K562 (cell line): ENCODE results near the gene ABLIM1. TPM values are rescaled to one million over a fixed set of nuclear protein-coding genes. Genes with fewer than 3 reads are reported as not detected.

ENCODE experiments used
- ATAC-seq: fragments of 200-7000 bp; cut with Tn5 transposase; 3 replicates; pipeline ENCODE4 v1.9.1; 2020; ENCODE audit warnings: moderate library complexity
- BruUV-seq: library from RNA; stranded (reverse); fragments of 400-500 nt; replicated peaks from 2 replicates; lab custom pipeline; 2021; lab: Mats Ljungman, UMichigan
- CTCF ChIA-PET: fragments of 300-600 bp; formaldehyde crosslinking; extraction: SDS; loops from one replicate; lab custom pipeline; 2021; ENCODE audit warnings: low intra/inter-chr PET ratio; lab: Yijun Ruan, JAX
- POLR2A ChIA-PET: fragments of 300-600, 350-650 bp; sonication (Branson Sonifier 250); formaldehyde crosslinking; extraction: SDS; loops from one replicate; lab custom pipeline; 2021; ENCODE audit warnings: antibody characterized with exemption, inconsistent platforms; lab: Yijun Ruan, JAX
- DNase-seq, 4 experiments: peaks; one replicate each; pipeline versions ENCODE4 v3.0.0 to v3.0.0-alpha.2; 2011 to 2018; ENCODE audit warnings: low spot score in 3 of 4, mixed read lengths in 3 of 4; ENCODE audit errors: extremely low read depth in 1 of 4
- FAIRE-seq: peaks from 2 replicates; lab custom pipeline; 2011; peaks lifted over from hg19 to GRCh38; lab: Jason Lieb, UNC
- H2AFZ ChIP-seq: 2 replicates; pipeline ENCODE4 v1.6.0; 2011; ENCODE audit warnings: low read depth, low read length, control low read depth, inconsistent platforms
- H3K27ac ChIP-seq: fragments of 200-600 bp; 3 replicates; pipeline ENCODE4 v1.8.0; 2011; ENCODE audit warnings: low read depth, mild to moderate bottlenecking, control low read depth, inconsistent platforms, low read length, moderate library complexity, mixed read lengths; ENCODE audit errors: extremely low read depth
- H3K27me3 ChIP-seq, 2 experiments: fragments of 300-600 bp in 1 of 2; 2 replicates in 1 of 2; 3 replicates in 1 of 2; pipeline versions ENCODE4 v1.6.0 to v1.8.0; 2011; ENCODE audit warnings: inconsistent platforms in 2 of 2, low read length in 2 of 2, mild to moderate bottlenecking in 1 of 2, mixed read lengths in 1 of 2, moderate library complexity in 1 of 2; ENCODE audit not compliant: control insufficient read depth in 2 of 2, insufficient read depth in 2 of 2
- H3K36me3 ChIP-seq: fragments of 300-600 bp; 3 replicates; pipeline ENCODE4 v1.8.0; 2011; ENCODE audit warnings: mild to moderate bottlenecking, low read length, inconsistent platforms; ENCODE audit not compliant: control insufficient read depth, insufficient read depth
- H3K4me1 ChIP-seq, 2 experiments: fragments of 200-600 bp in 1 of 2; replicated peaks in 1 of 2; 2 replicates in 1 of 2; 3 replicates in 1 of 2; pipeline versions ENCODE4 v1.5.1 to v1.8.0; 2011; ENCODE audit warnings: inconsistent platforms in 2 of 2, low read length in 2 of 2, mild to moderate bottlenecking in 1 of 2, mixed read lengths in 1 of 2, moderate library complexity in 1 of 2; ENCODE audit not compliant: control insufficient read depth in 2 of 2, insufficient read depth in 2 of 2
- H3K4me2 ChIP-seq: 2 replicates; pipeline ENCODE4 v1.6.1; 2011; ENCODE audit warnings: low read length, control low read depth, inconsistent platforms, mixed read lengths; ENCODE audit not compliant: insufficient read depth
- H3K4me3 ChIP-seq: fragments of 200-600 bp; sonication (generic), shearing (Covaris generic); 2 replicates; pipeline ENCODE4 v1.5.1; 2016; ENCODE audit warnings: control low read depth, inconsistent platforms
- H3K79me2 ChIP-seq: fragments of 200-600 bp; 3 replicates; pipeline ENCODE4 v1.8.0; 2011; ENCODE audit warnings: low read length, inconsistent platforms; ENCODE audit not compliant: control insufficient read depth, insufficient read depth
- H3K9ac ChIP-seq, 2 experiments: 2 replicates each; pipeline versions ENCODE4 v1.6.0 to v1.6.1; 2011; ENCODE audit warnings: low read depth in 2 of 2, low read length in 2 of 2, control low read depth in 1 of 2, inconsistent platforms in 1 of 2, mild to moderate bottlenecking in 1 of 2, mixed read lengths in 1 of 2; ENCODE audit not compliant: insufficient read depth in 1 of 2
- H3K9me1 ChIP-seq: one replicate; pipeline ENCODE4 v1.6.0; 2011; ENCODE audit warnings: inconsistent platforms, mild to moderate bottlenecking, low read length, moderate library complexity; ENCODE audit not compliant: control insufficient read depth, insufficient read depth
- H3K9me3 ChIP-seq: replicated peaks from 2 replicates; pipeline ENCODE4 v1.5.1; 2011; ENCODE audit warnings: low read depth, low read length, inconsistent platforms; ENCODE audit not compliant: control insufficient read depth, insufficient read depth
- H4K20me1 ChIP-seq: replicated peaks from 2 replicates; pipeline ENCODE4 v1.6.1; 2011; ENCODE audit warnings: low read length, inconsistent platforms, mixed read lengths; ENCODE audit not compliant: control insufficient read depth, insufficient read depth
- DLX4 ChIP-seq: fragments of 250-450 bp; sonication (Bioruptor Pico); IDR thresholded peaks from 2 replicates; pipeline ENCODE4 v1.6.1; 2021; ENCODE audit warnings: mild to moderate bottlenecking
- ELF1 ChIP-seq: fragments of 200-800 bp; sonication (Bioruptor generic); IDR thresholded peaks from 2 replicates; pipeline ENCODE4 v1.6.1; 2016; ENCODE audit warnings: missing genetic modification characterization, missing compliant biosample characterization
- ILK ChIP-seq: fragments of 450-650 bp; IDR thresholded peaks from 2 replicates; pipeline ENCODE4 v1.6.1; 2016; ENCODE audit warnings: missing genetic modification characterization, low read depth, mild to moderate bottlenecking, missing compliant biosample characterization, moderate library complexity, borderline replicate concordance
- POLR2AphosphoS2 ChIP-seq: IDR thresholded peaks from 2 replicates; pipeline ENCODE4 v1.6.1; 2012; ENCODE audit warnings: low read length, improper control_type of control experiment
- SP2 ChIP-seq: IDR thresholded peaks from 2 replicates; pipeline ENCODE4 v1.6.1; 2011; ENCODE audit warnings: mild to moderate bottlenecking, low read depth, low read length, moderate library complexity; ENCODE audit not compliant: poor library complexity, severe bottlenecking; ENCODE audit errors: extremely low read depth
- U2AF1 ChIP-seq: fragments of 200-400 bp; formaldehyde crosslinking; optimal IDR thresholded peaks from 2 replicates; pipeline ENCODE3; 2017; ENCODE audit warnings: mild to moderate bottlenecking, low read depth, low read length, moderate library complexity
- ZBTB26 ChIP-seq: fragments of 450-650 bp; formaldehyde crosslinking; IDR thresholded peaks from 2 replicates; pipeline ENCODE4 v1.4.0; 2022; ENCODE audit warnings: missing genetic modification characterization
- ZNF184 ChIP-seq: sonication (generic); formaldehyde crosslinking; IDR thresholded peaks from 2 replicates; pipeline ENCODE4 v1.5.0; 2020; ENCODE audit warnings: missing genetic modification reagents
- ZNF512 ChIP-seq: IDR thresholded peaks from 2 replicates; pipeline ENCODE4 v1.6.1; 2016; ENCODE audit warnings: missing genetic modification characterization, missing compliant biosample characterization
- WGBS: fragments of 100-300 bp; shearing (Covaris generic); methylation state at CpG from one replicate; pipeline ENCODE4 v1.1.6; 2016; ENCODE audit warnings: low coverage, mixed read lengths; ENCODE audit not compliant: insufficient coverage; ENCODE audit errors: missing lambda C conversion rate; 5-methylcytosine and 5-hydroxymethylcytosine counted together
- in situ Hi-C: fragments of 300-500 bp; cut with MboI; formaldehyde crosslinking; loops from 4 replicates; pipeline ENCODE4 v1.15.0; 2018; ENCODE audit warnings: inconsistent platforms, mixed read lengths
- intact Hi-C: fragments of 100-400 bp; cut with micrococcal nuclease; formaldehyde crosslinking; loops from 2 replicates; pipeline ENCODE4 v1.14.2; 2022
- polyA plus RNA-seq, 8 experiments: library from polyadenylated mRNA; depleted of rRNA in 4 of 8; stranded (reverse) in 5 of 8; unstranded in 3 of 8; fragments of >200 nt; fragmentation: Nextera tagmentation in 2 of 8; fragmentation: Illumina TruSeq in 1 of 8; extraction: Ambion mirVana in 2 of 8; extraction: Trizol in 1 of 8; gene quantifications; 2 replicates each; pipeline versions ENCODE4 v1.2.1 to v1.2.3, GENCODE V29; 2011 to 2014; ENCODE audit warnings: inconsistent platforms in 1 of 8, missing spikeins in 1 of 8
- total RNA-seq, 7 experiments: library from RNA; depleted of rRNA in 6 of 7; stranded (reverse); fragments of >200 nt in 6 of 7; fragmentation: Illumina TruSeq in 2 of 7; extraction: Trizol in 2 of 7; gene quantifications; 2 replicates each; pipeline versions ENCODE4 v1.2.1 to v1.2.3, GENCODE V29; 2011 to 2021; ENCODE audit warnings: low replicate concordance in 1 of 7
- TF ChIP-seq, protein P1 (sequence below): fragments of 250-450 bp; sonication (Bioruptor Pico); IDR thresholded peaks from 2 replicates; pipeline ENCODE4 v1.5.0; 2020; ENCODE audit warnings: mild to moderate bottlenecking
- TF ChIP-seq, protein P2 (sequence below): fragments of 450-650 bp; IDR thresholded peaks from 2 replicates; pipeline ENCODE4 v1.7.1; 2018; ENCODE audit warnings: mild to moderate bottlenecking, low read depth; ENCODE audit not compliant: partially characterized antibody
- TF ChIP-seq, protein P3 (sequence below): sonication (generic); formaldehyde crosslinking; IDR thresholded peaks from 2 replicates; pipeline ENCODE4 v1.4.0; 2020; ENCODE audit warnings: mild to moderate bottlenecking, missing genetic modification reagents

ABLIM1 gene
- total and polyA plus RNA-seq, 9 of the 15 experiments (the other 6 are each of a cell fraction or from before 2014, with no cell fraction given), result 0.07 to 0.49 (median 0.14) TPM; not detected in 6

- Histone ChIP-seq H3K9me3 (no peaks in the 10 kb centered on the region), H3K9me1 (no peaks in the 10 kb centered on the region), H3K4me1 (no peaks in the 10 kb centered on the region; a peak in 1 of 5 replicates), H3K79me2 (no peaks in the 10 kb centered on the region), H3K9ac (no peak overlapping the region), H3K36me3 (no peaks in the 10 kb centered on the region), H2AFZ (no peak overlapping the region), H4K20me1 (no peaks in the 10 kb centered on the region), H3K27ac (no peak overlapping the region), H3K27me3 (no peaks in the 10 kb centered on the region; a peak in 1 of 5 replicates), H3K4me3 (no peak overlapping the region), H3K4me2 (no peak overlapping the region)
- FAIRE-seq (no peak), ATAC-seq (no peak), DNase-seq (no peak)
- TF ChIP-seq SP2 (no peak), DLX4 (no peak), ZNF512 (no peak), U2AF1 (no peak), ELF1 (tag) (no peak), ILK (no peak), ZBTB26 (CRISPR knock-in tag) (no peak), ZNF184 (CRISPR knock-in tag) (no peak), POLR2AphosphoS2 (no peak)
- TF ChIP-seq, protein P1, sequence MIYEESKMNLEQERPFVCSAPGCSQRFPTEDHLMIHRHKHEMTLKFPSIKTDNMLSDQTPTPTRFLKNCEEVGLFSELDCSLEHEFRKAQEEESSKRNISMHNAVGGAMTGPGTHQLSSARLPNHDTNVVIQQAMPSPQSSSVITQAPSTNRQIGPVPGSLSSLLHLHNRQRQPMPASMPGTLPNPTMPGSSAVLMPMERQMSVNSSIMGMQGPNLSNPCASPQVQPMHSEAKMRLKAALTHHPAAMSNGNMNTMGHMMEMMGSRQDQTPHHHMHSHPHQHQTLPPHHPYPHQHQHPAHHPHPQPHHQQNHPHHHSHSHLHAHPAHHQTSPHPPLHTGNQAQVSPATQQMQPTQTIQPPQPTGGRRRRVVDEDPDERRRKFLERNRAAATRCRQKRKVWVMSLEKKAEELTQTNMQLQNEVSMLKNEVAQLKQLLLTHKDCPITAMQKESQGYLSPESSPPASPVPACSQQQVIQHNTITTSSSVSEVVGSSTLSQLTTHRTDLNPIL (CRISPR knock-in tag), result no peak
- TF ChIP-seq, protein P2, sequence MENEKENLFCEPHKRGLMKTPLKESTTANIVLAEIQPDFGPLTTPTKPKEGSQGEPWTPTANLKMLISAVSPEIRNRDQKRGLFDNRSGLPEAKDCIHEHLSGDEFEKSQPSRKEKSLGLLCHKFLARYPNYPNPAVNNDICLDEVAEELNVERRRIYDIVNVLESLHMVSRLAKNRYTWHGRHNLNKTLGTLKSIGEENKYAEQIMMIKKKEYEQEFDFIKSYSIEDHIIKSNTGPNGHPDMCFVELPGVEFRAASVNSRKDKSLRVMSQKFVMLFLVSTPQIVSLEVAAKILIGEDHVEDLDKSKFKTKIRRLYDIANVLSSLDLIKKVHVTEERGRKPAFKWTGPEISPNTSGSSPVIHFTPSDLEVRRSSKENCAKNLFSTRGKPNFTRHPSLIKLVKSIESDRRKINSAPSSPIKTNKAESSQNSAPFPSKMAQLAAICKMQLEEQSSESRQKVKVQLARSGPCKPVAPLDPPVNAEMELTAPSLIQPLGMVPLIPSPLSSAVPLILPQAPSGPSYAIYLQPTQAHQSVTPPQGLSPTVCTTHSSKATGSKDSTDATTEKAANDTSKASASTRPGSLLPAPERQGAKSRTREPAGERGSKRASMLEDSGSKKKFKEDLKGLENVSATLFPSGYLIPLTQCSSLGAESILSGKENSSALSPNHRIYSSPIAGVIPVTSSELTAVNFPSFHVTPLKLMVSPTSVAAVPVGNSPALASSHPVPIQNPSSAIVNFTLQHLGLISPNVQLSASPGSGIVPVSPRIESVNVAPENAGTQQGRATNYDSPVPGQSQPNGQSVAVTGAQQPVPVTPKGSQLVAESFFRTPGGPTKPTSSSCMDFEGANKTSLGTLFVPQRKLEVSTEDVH, result no peak
- TF ChIP-seq, protein P3, sequence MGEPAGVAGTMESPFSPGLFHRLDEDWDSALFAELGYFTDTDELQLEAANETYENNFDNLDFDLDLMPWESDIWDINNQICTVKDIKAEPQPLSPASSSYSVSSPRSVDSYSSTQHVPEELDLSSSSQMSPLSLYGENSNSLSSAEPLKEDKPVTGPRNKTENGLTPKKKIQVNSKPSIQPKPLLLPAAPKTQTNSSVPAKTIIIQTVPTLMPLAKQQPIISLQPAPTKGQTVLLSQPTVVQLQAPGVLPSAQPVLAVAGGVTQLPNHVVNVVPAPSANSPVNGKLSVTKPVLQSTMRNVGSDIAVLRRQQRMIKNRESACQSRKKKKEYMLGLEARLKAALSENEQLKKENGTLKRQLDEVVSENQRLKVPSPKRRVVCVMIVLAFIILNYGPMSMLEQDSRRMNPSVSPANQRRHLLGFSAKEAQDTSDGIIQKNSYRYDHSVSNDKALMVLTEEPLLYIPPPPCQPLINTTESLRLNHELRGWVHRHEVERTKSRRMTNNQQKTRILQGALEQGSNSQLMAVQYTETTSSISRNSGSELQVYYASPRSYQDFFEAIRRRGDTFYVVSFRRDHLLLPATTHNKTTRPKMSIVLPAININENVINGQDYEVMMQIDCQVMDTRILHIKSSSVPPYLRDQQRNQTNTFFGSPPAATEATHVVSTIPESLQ (CRISPR knock-in tag), result no peak
- BruUV-seq, result no TSS peak
- in situ Hi-C loops, result no loop called here
- ChIA-PET CTCF (no interaction called here), POLR2A (interaction anchor here (0.7 kb wide), 1 partner anchor 175 kb away, joined by 3 read pairs; the partner anchor contains the start of gene FHIP2A)
- 0% methylated on average over 5 of the region's 5 CpGs for WGBS
- intact Hi-C loops, result no loop called here
Measured at GRCh38 chr10:114646426-114646825, 11.6 kb downstream of the ABLIM1 start.
